GM12875 (cell line): ENCODE measurements around the gene LMO1.

ENCODE experiments used
- H3K4me3 ChIP-seq: one replicate; pipeline ENCODE4 v1.5.1; 2011; ENCODE audit warnings: low read depth, low read length, control low read depth
- CTCF ChIP-seq: IDR thresholded peaks from 2 replicates; pipeline ENCODE4 v1.5.1; 2011; ENCODE audit warnings: low read depth, mild to moderate bottlenecking, control low read depth, inconsistent platforms, low read length, moderate library complexity, borderline replicate concordance; ENCODE audit not compliant: insufficient read depth

LMO1 gene

GRCh38 chr11:8293171-8293570, 29.5 kb upstream of the LMO1 start:
- no peak overlapping the region for H3K4me3 ChIP-seq
- no peak for TF ChIP-seq CTCF

- no peak for TF ChIP-seq CTCF
- H3K4me3 ChIP-seq, result no peak overlapping the region
These were observed 28.7 kb upstream of the LMO1 start for GRCh38 chr11:8292351-8292750.

GRCh38 chr11:8291421-8292350, 28.0 kb upstream of the LMO1 start:
- TF ChIP-seq CTCF, result no peak

GRCh38 chr11:8290081-8290810, 26.6 kb upstream of the LMO1 start:
- TF ChIP-seq CTCF, result no peak
- no peak overlapping the region for H3K4me3 ChIP-seq

More at GRCh38 chr11:8291421-8292350, 28.0 kb upstream of the LMO1 start:
- no peak overlapping the region for H3K4me3 ChIP-seq

- H3K4me3 ChIP-seq, result no peak overlapping the region
- no peak for TF ChIP-seq CTCF
These were observed 25.8 kb upstream of the LMO1 start for GRCh38 chr11:8289492-8289918.

GRCh38 chr11:8288824-8289491, 25.3 kb upstream of the LMO1 start:
- no peak overlapping the region for H3K4me3 ChIP-seq
- TF ChIP-seq CTCF, result no peak
